MM.1S (cell line): Measurements from ENCODE around the gene SPECC1.

Experiments
- EZH2 ChIP-seq: fragments of 300-600 bp; sonication (generic); optimal IDR thresholded peaks from 2 replicates; pipeline ENCODE3; 2017; ENCODE audit warnings: low read depth, mild to moderate bottlenecking, antibody characterized with exemption, low read length, mixed read lengths
- EZH2phosphoT487 ChIP-seq: fragments of 300-600 bp; sonication (generic); IDR thresholded peaks from 2 replicates; pipeline ENCODE4 v1.6.1; 2018; ENCODE audit warnings: antibody characterized with exemption, low read length
- TF ChIP-seq, protein P1 (sequence below): fragments of 300-600 bp; sonication (generic); IDR thresholded peaks from 2 replicates; pipeline ENCODE4 v1.5.1; 2016; ENCODE audit warnings: antibody characterized with exemption, low read length, mixed read lengths

- no peak for TF ChIP-seq EZH2
- TF ChIP-seq, protein P1, sequence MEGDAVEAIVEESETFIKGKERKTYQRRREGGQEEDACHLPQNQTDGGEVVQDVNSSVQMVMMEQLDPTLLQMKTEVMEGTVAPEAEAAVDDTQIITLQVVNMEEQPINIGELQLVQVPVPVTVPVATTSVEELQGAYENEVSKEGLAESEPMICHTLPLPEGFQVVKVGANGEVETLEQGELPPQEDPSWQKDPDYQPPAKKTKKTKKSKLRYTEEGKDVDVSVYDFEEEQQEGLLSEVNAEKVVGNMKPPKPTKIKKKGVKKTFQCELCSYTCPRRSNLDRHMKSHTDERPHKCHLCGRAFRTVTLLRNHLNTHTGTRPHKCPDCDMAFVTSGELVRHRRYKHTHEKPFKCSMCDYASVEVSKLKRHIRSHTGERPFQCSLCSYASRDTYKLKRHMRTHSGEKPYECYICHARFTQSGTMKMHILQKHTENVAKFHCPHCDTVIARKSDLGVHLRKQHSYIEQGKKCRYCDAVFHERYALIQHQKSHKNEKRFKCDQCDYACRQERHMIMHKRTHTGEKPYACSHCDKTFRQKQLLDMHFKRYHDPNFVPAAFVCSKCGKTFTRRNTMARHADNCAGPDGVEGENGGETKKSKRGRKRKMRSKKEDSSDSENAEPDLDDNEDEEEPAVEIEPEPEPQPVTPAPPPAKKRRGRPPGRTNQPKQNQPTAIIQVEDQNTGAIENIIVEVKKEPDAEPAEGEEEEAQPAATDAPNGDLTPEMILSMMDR = no peak
- no peak for TF ChIP-seq EZH2phosphoT487
These were observed 124.4 kb downstream of the SPECC1 start for GRCh38 chr17:20133517-20133916.
